ENCODE measurements around the gene ZMYND10. TPM values are rescaled to one million over a fixed set of nuclear protein-coding genes. Genes with fewer than 3 reads are reported as not detected.

ZMYND10 gene
- total RNA-seq, 2 experiments from 2014 or later, result 1.7 to 2.8 TPM

DNA sequence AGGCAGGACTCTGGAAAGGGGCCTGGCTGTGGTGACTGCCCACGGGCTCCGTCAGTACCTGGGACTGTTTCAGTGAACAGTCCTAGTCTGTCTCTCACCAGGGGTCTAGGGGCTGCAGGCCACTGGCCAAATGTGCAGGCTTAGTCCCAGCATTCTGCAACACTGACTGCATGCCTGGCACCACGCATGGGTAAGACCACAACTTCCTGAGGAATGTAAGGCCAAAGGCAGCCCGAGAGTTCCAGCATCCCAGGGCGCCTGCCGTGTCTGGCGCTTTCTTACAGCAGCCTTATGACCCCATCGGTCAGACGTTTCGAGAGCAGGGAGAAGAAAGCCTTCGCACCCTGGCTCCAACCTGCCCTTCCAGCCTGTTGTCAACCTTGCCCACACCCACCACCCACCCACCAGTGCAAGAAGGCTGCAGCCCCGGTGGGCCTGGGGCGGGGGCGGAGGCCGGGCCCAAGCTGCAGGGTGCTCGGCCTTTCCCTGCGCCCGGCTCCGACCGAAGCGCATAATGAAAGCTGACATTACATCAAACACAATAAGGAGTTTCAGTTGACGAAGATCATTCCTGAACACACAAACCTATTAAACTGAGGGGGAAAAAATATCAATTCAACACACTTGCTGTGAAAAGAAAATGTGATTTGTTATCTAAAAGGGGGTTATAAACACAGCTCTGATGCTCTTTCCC is 43.3 kb upstream of the ZMYND10 start:
- intact Hi-C loops (cut with micrococcal nuclease; ENCODE audit: unreplicated experiment), result loop anchor here (1.0 kb wide), 1 partner anchor 42 kb away; no protein-coding TSS in a partner anchor
- H3K79me2 ChIP-seq (ENCODE audit: insufficient read depth, low read depth, low read length), result no peaks in the 10 kb centered on the region
- H3K4me1 ChIP-seq (ENCODE audit: insufficient read depth, low read length, poor library complexity, severe bottlenecking), result no peaks in the 10 kb centered on the region
- no peak for TF ChIP-seq EZH2phosphoT487 (IDR thresholded peaks at IDR 0.05; ENCODE audit: borderline replicate concordance, low read depth, low read length)
- TF ChIP-seq, protein P1, sequence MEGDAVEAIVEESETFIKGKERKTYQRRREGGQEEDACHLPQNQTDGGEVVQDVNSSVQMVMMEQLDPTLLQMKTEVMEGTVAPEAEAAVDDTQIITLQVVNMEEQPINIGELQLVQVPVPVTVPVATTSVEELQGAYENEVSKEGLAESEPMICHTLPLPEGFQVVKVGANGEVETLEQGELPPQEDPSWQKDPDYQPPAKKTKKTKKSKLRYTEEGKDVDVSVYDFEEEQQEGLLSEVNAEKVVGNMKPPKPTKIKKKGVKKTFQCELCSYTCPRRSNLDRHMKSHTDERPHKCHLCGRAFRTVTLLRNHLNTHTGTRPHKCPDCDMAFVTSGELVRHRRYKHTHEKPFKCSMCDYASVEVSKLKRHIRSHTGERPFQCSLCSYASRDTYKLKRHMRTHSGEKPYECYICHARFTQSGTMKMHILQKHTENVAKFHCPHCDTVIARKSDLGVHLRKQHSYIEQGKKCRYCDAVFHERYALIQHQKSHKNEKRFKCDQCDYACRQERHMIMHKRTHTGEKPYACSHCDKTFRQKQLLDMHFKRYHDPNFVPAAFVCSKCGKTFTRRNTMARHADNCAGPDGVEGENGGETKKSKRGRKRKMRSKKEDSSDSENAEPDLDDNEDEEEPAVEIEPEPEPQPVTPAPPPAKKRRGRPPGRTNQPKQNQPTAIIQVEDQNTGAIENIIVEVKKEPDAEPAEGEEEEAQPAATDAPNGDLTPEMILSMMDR (conservative IDR thresholded peaks at IDR 0.05; ENCODE audit: low read length), result no peak; the same call in 1 of the 2 replicates
- ChIA-PET POLR2A (no interaction called here), CTCF (ENCODE audit: unreplicated experiment) (interaction anchor here (0.6 kb wide), 1 partner anchor 39 kb away, joined by 8 read pairs; no protein-coding TSS in a partner anchor)
- no peak overlapping the region for H3K4me3 ChIP-seq (ENCODE audit: low read depth, low read length, poor library complexity, severe bottlenecking)
- H2AFZ ChIP-seq (ENCODE audit: low read length), result no peak overlapping the region
- no TSS peak for BruUV-seq (replicated peaks)
- no peak overlapping the region for H3K4me2 ChIP-seq (ENCODE audit: low read length)
- H4K20me1 ChIP-seq (ENCODE audit: insufficient read depth, low read length), result no peaks in the 10 kb centered on the region
- H3K36me3 ChIP-seq (ENCODE audit: insufficient read depth, low read length), result no peaks in the 10 kb centered on the region
- DNase-seq (ENCODE audit: low spot score), result no peak
- H3K9me2 ChIP-seq (ENCODE audit: insufficient read depth, low read length), result no peaks in the 10 kb centered on the region
- no peak overlapping the region for H3K27ac ChIP-seq (ENCODE audit: low read depth, low read length, poor library complexity, severe bottlenecking)
- no peaks in the 10 kb centered on the region for H3K9me3 ChIP-seq (ENCODE audit: low read length)

DNA sequence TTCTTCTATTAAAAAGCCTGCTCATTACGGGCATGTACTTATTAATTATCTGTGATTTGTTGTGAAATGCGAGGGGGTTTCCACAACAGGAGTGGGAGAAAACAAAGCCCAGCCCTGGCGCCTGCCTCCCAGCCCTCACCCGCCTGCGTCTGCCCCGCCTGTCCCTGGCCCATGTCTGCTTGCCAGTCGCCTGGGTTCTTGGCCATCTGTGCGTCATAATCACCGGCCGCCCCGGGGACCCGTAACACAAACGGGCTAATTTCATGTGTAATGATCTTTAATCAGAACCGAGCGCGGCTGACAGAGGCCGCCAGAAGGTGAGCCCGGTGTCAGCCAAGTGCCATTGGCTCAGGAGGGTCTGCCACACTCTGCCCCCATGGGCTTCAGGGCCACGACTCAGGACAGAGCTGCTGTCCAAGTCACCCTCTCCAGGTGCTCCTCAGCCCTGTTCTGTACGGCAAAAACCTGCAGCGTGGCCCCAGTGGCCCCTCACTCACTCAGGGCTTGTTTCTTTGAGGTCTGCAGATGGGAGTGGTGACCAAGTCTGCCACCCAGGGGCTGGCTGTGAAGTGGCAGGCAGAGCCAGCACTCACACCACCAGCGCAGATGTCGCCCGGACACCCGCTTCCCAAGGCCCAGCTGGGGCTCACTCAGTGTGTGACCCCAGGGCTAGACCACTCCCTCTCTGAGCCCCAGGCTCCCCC is 42.6 kb upstream of the ZMYND10 start:
- no peak overlapping the region for H3K4me2 ChIP-seq (ENCODE audit: low read length)
- BruUV-seq (replicated peaks), result no TSS peak
- no peaks in the 10 kb centered on the region for H3K4me1 ChIP-seq (ENCODE audit: insufficient read depth, low read length, poor library complexity, severe bottlenecking)
- no peak overlapping the region for H3K27ac ChIP-seq (ENCODE audit: low read depth, low read length, poor library complexity, severe bottlenecking)
- no peaks in the 10 kb centered on the region for H3K9me3 ChIP-seq (ENCODE audit: low read length)
- TF ChIP-seq, protein P1 (conservative IDR thresholded peaks at IDR 0.05; ENCODE audit: low read length), result peak; percentile 70
- TF ChIP-seq EZH2phosphoT487 (IDR thresholded peaks at IDR 0.05; ENCODE audit: borderline replicate concordance, low read depth, low read length), result no peak
- DNase-seq (ENCODE audit: low spot score), result peak; percentile 26
- no peaks in the 10 kb centered on the region for H3K36me3 ChIP-seq (ENCODE audit: insufficient read depth, low read length)
- H4K20me1 ChIP-seq (ENCODE audit: insufficient read depth, low read length), result no peaks in the 10 kb centered on the region
- CTCF ChIA-PET (ENCODE audit: unreplicated experiment), result no interaction called here
- no peaks in the 10 kb centered on the region for H3K9me2 ChIP-seq (ENCODE audit: insufficient read depth, low read length)
- intact Hi-C loops (cut with micrococcal nuclease; ENCODE audit: unreplicated experiment), result loop anchor here (1.0 kb wide), 1 partner anchor 41 kb away; no protein-coding TSS in a partner anchor
- H2AFZ ChIP-seq (ENCODE audit: low read length), result no peak overlapping the region
- H3K4me3 ChIP-seq (ENCODE audit: low read depth, low read length, poor library complexity, severe bottlenecking), result no peak overlapping the region
- POLR2A ChIA-PET, result no interaction called here
- H3K79me2 ChIP-seq (ENCODE audit: insufficient read depth, low read depth, low read length), result no peaks in the 10 kb centered on the region

DNA sequence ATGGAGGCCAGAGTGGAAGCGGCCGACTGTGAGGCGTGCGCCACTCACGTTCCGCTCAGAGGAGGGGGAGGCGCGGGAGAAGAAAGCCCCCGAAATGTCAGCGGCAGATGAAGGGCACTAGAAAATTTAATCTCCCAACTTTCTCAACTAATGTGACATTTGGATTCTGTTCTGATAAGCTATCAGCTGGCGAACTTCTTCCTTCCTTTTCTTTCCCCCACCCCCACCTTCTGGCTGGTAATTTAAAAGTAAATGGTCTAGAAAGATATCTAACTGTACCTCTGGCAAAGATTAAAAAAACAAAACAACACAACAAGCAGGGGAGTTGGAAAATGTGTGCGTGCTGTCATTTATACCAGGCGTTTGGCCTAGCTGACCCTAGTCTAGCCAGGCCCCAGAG is 40.2 kb upstream of the ZMYND10 start:
- H3K9me3 ChIP-seq (ENCODE audit: low read length), result no peaks in the 10 kb centered on the region
- no peak for TF ChIP-seq EZH2phosphoT487 (IDR thresholded peaks at IDR 0.05; ENCODE audit: borderline replicate concordance, low read depth, low read length)
- TF ChIP-seq, protein P1 (conservative IDR thresholded peaks at IDR 0.05; ENCODE audit: low read length), result no peak
- no peak overlapping the region for H2AFZ ChIP-seq (ENCODE audit: low read length)
- H3K4me3 ChIP-seq (ENCODE audit: low read depth, low read length, poor library complexity, severe bottlenecking), result no peak overlapping the region
- H3K4me2 ChIP-seq (ENCODE audit: low read length), result no peak overlapping the region
- no peaks in the 10 kb centered on the region for H3K36me3 ChIP-seq (ENCODE audit: insufficient read depth, low read length)
- POLR2A ChIA-PET, result no interaction called here
- H3K79me2 ChIP-seq (ENCODE audit: insufficient read depth, low read depth, low read length), result no peaks in the 10 kb centered on the region
- H3K4me1 ChIP-seq (ENCODE audit: insufficient read depth, low read length, poor library complexity, severe bottlenecking), result no peaks in the 10 kb centered on the region
- no peak overlapping the region for H3K27ac ChIP-seq (ENCODE audit: low read depth, low read length, poor library complexity, severe bottlenecking)
- H4K20me1 ChIP-seq (ENCODE audit: insufficient read depth, low read length), result no peaks in the 10 kb centered on the region
- no TSS peak for BruUV-seq (replicated peaks)
- no peaks in the 10 kb centered on the region for H3K9me2 ChIP-seq (ENCODE audit: insufficient read depth, low read length)
- intact Hi-C loops (cut with micrococcal nuclease; ENCODE audit: unreplicated experiment), result no loop called here
- CTCF ChIA-PET (ENCODE audit: unreplicated experiment), result no interaction called here
- no peak for DNase-seq (ENCODE audit: low spot score)

Data from OCI-LY7 (cell line).